ENCODE results near the gene TREML2. TPM values are rescaled to one million over a fixed set of nuclear protein-coding genes. Genes with fewer than 3 reads are reported as not detected.

Gene TREML2
- total RNA-seq, 1 experiment from 2014 or later, result not detected

DNA sequence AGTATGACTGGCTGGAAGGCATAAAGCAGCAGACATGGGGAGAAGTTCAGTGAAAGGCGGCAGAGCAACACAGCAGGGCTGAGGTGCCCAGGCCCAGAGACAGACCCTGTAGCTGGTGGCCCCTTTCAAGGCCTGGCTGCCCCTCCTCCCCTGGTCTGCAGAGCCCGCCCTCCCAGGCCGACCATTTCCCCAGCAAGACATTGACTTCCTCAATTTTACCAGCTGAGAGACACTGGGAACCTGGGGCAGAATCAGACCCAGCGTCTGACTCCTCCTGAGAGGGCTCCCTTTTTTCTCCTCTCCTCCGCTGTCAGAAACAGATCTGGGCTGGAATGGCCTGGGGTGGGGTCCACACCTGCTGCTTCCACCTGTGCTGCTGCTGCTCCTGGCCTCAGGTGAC lies 27.1 kb upstream of the TREML2 start, which contains the start of gene TREML4:
TSS of gene TREML4 (plus strand) at position 254 of the 400 bp plus-strand sequence. CDS start at position 333, 79 bp downstream.
- no peaks in the 10 kb centered on the region for H3K79me2 ChIP-seq (ENCODE audit: low read length)
- H3K4me3 ChIP-seq (ENCODE audit: low read length), result no peak within 1 kb of the TSS
- ChIA-PET POLR2A (ENCODE audit: unreplicated experiment) (no interaction called here), CTCF (no interaction called here)
- no peaks in the 10 kb centered on the region for H3F3A ChIP-seq (ENCODE audit: low read length, unreplicated experiment)
- H3K9me3 ChIP-seq (ENCODE audit: low read length), result no peaks in the 10 kb centered on the region
- H3K4me1 ChIP-seq (ENCODE audit: insufficient read depth, low read length), result peaks cover 12% of the 10 kb centered on the region; the same call in 1 of the 2 replicates
- H3K27ac ChIP-seq (ENCODE audit: low read length), result no peak within 1 kb of the TSS
- H3K27me3 ChIP-seq (ENCODE audit: low read length), result peaks cover 44% of the 10 kb centered on the region
- DNase-seq (no peak), ATAC-seq (no peak)
- no peaks in the 10 kb centered on the region for H3K36me3 ChIP-seq (ENCODE audit: low read depth, low read length)
- TF ChIP-seq EZH2phosphoT487 (IDR thresholded peaks at IDR 0.05; ENCODE audit: borderline replicate concordance, low read length) (no peak), EZH2 (IDR thresholded peaks at IDR 0.05; ENCODE audit: low read length, unreplicated experiment) (no peak)
- TF ChIP-seq, protein P1, sequence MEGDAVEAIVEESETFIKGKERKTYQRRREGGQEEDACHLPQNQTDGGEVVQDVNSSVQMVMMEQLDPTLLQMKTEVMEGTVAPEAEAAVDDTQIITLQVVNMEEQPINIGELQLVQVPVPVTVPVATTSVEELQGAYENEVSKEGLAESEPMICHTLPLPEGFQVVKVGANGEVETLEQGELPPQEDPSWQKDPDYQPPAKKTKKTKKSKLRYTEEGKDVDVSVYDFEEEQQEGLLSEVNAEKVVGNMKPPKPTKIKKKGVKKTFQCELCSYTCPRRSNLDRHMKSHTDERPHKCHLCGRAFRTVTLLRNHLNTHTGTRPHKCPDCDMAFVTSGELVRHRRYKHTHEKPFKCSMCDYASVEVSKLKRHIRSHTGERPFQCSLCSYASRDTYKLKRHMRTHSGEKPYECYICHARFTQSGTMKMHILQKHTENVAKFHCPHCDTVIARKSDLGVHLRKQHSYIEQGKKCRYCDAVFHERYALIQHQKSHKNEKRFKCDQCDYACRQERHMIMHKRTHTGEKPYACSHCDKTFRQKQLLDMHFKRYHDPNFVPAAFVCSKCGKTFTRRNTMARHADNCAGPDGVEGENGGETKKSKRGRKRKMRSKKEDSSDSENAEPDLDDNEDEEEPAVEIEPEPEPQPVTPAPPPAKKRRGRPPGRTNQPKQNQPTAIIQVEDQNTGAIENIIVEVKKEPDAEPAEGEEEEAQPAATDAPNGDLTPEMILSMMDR (conservative IDR thresholded peaks at IDR 0.05; ENCODE audit: low read depth, low read length), result no peak
- no TSS peak for BruUV-seq (replicated peaks)
- no peaks in the 10 kb centered on the region for H4K20me1 ChIP-seq (ENCODE audit: low read length)
- intact Hi-C loops (cut with micrococcal nuclease), result no loop called here
- H2AFZ ChIP-seq (ENCODE audit: low read length), result no peak within 1 kb of the TSS
- H3K9ac ChIP-seq (ENCODE audit: low read length), result no peak within 1 kb of the TSS
- no peak within 1 kb of the TSS for H3K4me2 ChIP-seq (ENCODE audit: low read length)
- H3K9me2 ChIP-seq (replicated peaks; ENCODE audit: low read length), result no peaks in the 10 kb centered on the region

DNA sequence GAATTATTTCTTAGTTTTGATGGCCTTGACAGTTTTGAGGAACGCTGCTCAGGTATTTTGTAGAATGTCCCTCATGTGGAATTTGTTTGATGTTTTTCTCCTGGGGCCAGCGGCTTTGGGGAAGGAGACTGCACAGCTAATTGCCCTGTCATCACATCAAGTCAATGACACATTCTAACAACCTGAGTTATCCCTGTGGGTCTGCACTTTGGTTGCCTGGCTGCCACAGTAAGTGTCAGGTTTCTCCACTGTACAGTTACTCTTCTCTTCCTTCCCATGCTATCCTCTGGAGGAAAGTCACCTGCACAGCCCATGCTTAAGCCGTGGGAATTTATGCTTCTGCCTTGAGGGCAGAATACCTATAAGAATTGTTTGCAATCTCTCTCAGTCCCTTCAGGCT lies 25.8 kb upstream of the TREML2 start:
- Histone ChIP-seq H2AFZ (ENCODE audit: low read length) (no peak overlapping the region), H3F3A (ENCODE audit: low read length, unreplicated experiment) (no peaks in the 10 kb centered on the region), H3K27me3 (ENCODE audit: low read length) (peaks cover 32% of the 10 kb centered on the region), H3K4me2 (ENCODE audit: low read length) (no peak overlapping the region), H3K4me3 (ENCODE audit: low read length) (no peak overlapping the region), H4K20me1 (ENCODE audit: low read length) (no peaks in the 10 kb centered on the region), H3K9me3 (ENCODE audit: low read length) (no peaks in the 10 kb centered on the region), H3K9ac (ENCODE audit: low read length) (no peak overlapping the region), H3K9me2 (replicated peaks; ENCODE audit: low read length) (no peaks in the 10 kb centered on the region), H3K27ac (ENCODE audit: low read length) (no peak overlapping the region), H3K4me1 (ENCODE audit: insufficient read depth, low read length) (peaks cover 12% of the 10 kb centered on the region; the same call in 1 of the 2 replicates), H3K79me2 (ENCODE audit: low read length) (no peaks in the 10 kb centered on the region), H3K36me3 (ENCODE audit: low read depth, low read length) (no peaks in the 10 kb centered on the region)
- no peak for TF ChIP-seq EZH2 (IDR thresholded peaks at IDR 0.05; ENCODE audit: low read length, unreplicated experiment)
- TF ChIP-seq EZH2phosphoT487 (IDR thresholded peaks at IDR 0.05; ENCODE audit: borderline replicate concordance, low read length), result no peak
- TF ChIP-seq, protein P1 (conservative IDR thresholded peaks at IDR 0.05; ENCODE audit: low read depth, low read length), result no peak
- POLR2A ChIA-PET (ENCODE audit: unreplicated experiment), result no interaction called here
- intact Hi-C loops (cut with micrococcal nuclease), result no loop called here
- BruUV-seq (replicated peaks), result no TSS peak
- peak; percentile 22 for DNase-seq
- CTCF ChIA-PET, result no interaction called here
- ATAC-seq, result peak; percentile 45

DNA sequence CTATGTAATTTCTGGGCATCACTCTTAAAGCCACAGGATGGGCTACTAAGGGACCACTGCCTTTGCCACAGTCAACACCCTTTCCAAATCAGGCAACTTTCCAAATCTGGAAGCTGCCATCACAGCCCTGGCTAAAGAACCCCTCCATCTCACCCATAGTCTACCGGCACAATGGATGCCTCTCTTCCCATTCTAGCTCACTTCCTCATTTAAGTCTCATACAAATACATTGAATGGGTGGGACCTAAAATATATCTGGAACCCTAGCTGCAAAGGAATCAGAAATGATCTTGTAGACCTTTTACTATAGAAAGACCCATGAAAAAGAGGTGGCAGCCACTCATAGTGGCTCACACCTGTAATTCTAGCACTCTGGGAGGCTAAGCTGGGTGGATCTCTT lies 23.9 kb upstream of the TREML2 start:
- ChIA-PET CTCF (no interaction called here), POLR2A (ENCODE audit: unreplicated experiment) (no interaction called here)
- no peaks in the 10 kb centered on the region for H3K79me2 ChIP-seq (ENCODE audit: low read length)
- H3K4me2 ChIP-seq (ENCODE audit: low read length), result no peak overlapping the region
- TF ChIP-seq EZH2 (IDR thresholded peaks at IDR 0.05; ENCODE audit: low read length, unreplicated experiment), result no peak
- no peak for TF ChIP-seq EZH2phosphoT487 (IDR thresholded peaks at IDR 0.05; ENCODE audit: borderline replicate concordance, low read length)
- TF ChIP-seq, protein P1 (conservative IDR thresholded peaks at IDR 0.05; ENCODE audit: low read depth, low read length), result no peak
- no peak overlapping the region for H3K4me3 ChIP-seq (ENCODE audit: low read length)
- no peaks in the 10 kb centered on the region for H3K36me3 ChIP-seq (ENCODE audit: low read depth, low read length)
- H3K9me3 ChIP-seq (ENCODE audit: low read length), result no peaks in the 10 kb centered on the region
- no peaks in the 10 kb centered on the region for H3K9me2 ChIP-seq (replicated peaks; ENCODE audit: low read length)
- no peak overlapping the region for H3K27ac ChIP-seq (ENCODE audit: low read length)
- H3F3A ChIP-seq (ENCODE audit: low read length, unreplicated experiment), result no peaks in the 10 kb centered on the region
- no peaks in the 10 kb centered on the region for H4K20me1 ChIP-seq (ENCODE audit: low read length)
- ATAC-seq (no peak), DNase-seq (no peak)
- no peak overlapping the region for H3K9ac ChIP-seq (ENCODE audit: low read length)
- no TSS peak for BruUV-seq (replicated peaks)
- peaks cover 25% of the 10 kb centered on the region; the same call in 1 of the 2 replicates for H3K27me3 ChIP-seq (ENCODE audit: low read length)
- H3K4me1 ChIP-seq (ENCODE audit: insufficient read depth, low read length), result peaks cover 12% of the 10 kb centered on the region; the same call in 1 of the 2 replicates
- intact Hi-C loops (cut with micrococcal nuclease), result no loop called here
- H2AFZ ChIP-seq (ENCODE audit: low read length), result no peak overlapping the region

All from PC-3 (cell line).